PC-3 (cell line): Measurements from ENCODE around the gene TERB2.

ENCODE experiments used
- CTCF ChIP-seq: fragments of 300-600 bp; sonication (generic); conservative IDR thresholded peaks from 2 replicates; pipeline ENCODE4 v1.5.1; 2017; ENCODE audit warnings: antibody characterized with exemption, low read depth, mild to moderate bottlenecking, low read length
- EZH2 ChIP-seq: fragments of 300-600 bp; sonication (generic); IDR thresholded peaks from one replicate; pipeline ENCODE4 v1.6.1; 2017; ENCODE audit warnings: antibody characterized with exemption, mild to moderate bottlenecking, low read length; ENCODE audit not compliant: unreplicated experiment

GRCh38 chr15:44971036-44971435 is 14.5 kb downstream of the TERB2 start:
- TF ChIP-seq EZH2 (no peak), CTCF (no peak)
